Astrocyte of the cerebellum (primary cell): ENCODE data around the gene PRDM1.
"Not testable (repeated sequence)": the region's sequence is repeated elsewhere in the genome, so short reads cannot be mapped to it uniquely, and the experiment has no call there.

Source experiments
- DNase-seq: peaks from one replicate; pipeline ENCODE4 v3.0.0-alpha.2; 2011; ENCODE audit warnings: low read depth
- H3K4me3 ChIP-seq: 2 replicates; pipeline ENCODE4 v1.5.1; 2011; ENCODE audit warnings: mild to moderate bottlenecking, low read depth, low read length, moderate library complexity
- CTCF ChIP-seq: IDR thresholded peaks from 2 replicates; pipeline ENCODE4 v1.5.1; 2012; ENCODE audit warnings: low read length, low read depth, moderate library complexity, mild to moderate bottlenecking; ENCODE audit errors: missing control alignments
- in situ Hi-C: cut with HindIII; loops from 2 replicates; pipeline ENCODE4 v1.10.0; 2017; ENCODE audit warnings: low sequenced_read_pairs

PRDM1 gene

DNA sequence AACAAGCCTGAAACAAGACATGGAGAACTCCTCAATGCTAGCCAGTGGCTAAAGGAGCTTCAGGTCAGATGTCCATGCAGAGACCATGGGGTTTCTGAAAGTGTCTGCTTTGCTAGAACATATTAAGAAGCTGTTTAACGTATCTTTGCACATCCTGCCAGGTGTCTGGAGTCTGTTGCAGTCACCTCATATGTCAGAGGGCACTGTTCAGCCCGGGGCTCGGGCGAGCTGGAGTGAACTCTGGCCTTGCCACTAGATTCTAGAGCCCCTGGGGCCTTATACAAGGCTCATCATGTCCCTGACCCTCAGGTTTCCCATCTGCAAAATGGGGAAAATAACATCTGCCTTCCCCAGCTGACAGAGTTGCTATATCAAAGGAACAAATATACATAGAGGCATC is 59.0 kb downstream of the PRDM1 start:
- no peak overlapping the region for H3K4me3 ChIP-seq
- no peak for TF ChIP-seq CTCF
- in situ Hi-C loops = no loop called here
- DNase-seq = no peak

DNA sequence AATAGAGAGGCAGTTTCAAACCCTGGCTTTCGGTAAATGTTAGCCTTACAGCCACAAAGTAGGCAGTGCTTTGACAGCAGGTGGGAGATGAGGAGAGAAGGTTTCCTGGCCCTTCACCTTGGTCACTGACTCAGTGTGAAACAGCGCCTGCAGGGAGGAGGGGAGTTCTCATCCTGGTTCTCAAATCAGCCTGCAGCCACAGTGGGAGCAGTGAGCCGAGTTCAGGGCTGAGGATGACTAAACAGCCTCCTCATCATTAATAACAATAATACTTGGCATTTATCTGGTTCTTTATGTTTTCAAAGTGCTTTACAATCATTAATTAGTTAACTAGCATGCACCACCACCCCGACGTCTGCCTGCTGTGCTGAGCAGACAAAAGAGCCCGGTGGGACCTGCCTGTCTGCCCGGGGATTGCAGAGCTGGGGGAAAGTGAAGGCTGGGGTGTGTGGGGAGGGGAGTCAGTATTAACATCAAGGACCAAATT is 59.6 kb downstream of the PRDM1 start:
- DNase-seq = no peak
- in situ Hi-C loops = no loop called here
- no peak overlapping the region for H3K4me3 ChIP-seq
- no peak for TF ChIP-seq CTCF

DNA sequence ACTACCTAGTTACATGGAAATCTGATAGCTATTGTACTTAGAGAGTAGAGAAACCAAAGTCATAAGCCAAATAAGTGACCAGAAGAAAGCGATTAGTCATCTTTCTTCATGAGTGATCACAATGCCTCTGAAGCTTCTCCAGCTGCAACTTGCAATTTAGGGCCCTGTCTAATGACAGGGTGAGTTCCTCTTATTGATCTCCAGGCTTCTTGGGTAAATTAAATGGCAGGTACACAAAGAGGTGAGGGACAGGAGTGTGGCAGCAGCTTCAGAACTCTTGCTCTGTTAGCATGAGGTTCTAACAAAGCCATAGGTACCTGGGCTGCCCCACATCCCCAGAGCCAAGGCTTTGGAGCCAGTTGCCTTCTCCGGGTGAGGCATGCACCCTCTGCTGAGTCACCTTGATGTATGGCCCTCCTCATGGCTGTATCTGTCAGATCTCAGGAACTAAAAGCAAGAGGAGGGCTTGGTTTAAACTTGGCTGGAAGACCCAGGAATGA is 60.8 kb downstream of the PRDM1 start:
- TF ChIP-seq CTCF = no peak
- in situ Hi-C loops = no loop called here
- no peak overlapping the region for H3K4me3 ChIP-seq
- no peak for DNase-seq

DNA sequence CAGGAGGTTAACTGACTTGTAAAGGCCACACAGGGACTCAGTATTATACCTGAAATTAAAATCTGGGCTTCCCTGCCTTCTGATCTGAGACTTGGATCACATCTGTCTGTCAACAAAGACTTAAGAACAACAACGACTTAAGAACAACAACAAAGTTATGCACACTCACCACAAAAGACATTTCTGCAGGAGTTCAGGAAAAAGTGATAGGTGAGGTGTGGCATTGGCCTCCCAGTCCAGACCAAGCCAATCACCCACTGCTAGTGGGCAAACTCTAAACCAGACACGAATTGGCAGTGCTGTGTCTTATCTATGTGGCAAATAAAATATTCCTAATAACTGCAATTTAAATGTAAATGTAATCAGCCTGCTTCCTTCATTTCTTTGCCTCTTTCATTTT is 61.3 kb downstream of the PRDM1 start:
- in situ Hi-C loops = no loop called here
- DNase-seq = no peak
- no peak for TF ChIP-seq CTCF
- no peak overlapping the region for H3K4me3 ChIP-seq

DNA sequence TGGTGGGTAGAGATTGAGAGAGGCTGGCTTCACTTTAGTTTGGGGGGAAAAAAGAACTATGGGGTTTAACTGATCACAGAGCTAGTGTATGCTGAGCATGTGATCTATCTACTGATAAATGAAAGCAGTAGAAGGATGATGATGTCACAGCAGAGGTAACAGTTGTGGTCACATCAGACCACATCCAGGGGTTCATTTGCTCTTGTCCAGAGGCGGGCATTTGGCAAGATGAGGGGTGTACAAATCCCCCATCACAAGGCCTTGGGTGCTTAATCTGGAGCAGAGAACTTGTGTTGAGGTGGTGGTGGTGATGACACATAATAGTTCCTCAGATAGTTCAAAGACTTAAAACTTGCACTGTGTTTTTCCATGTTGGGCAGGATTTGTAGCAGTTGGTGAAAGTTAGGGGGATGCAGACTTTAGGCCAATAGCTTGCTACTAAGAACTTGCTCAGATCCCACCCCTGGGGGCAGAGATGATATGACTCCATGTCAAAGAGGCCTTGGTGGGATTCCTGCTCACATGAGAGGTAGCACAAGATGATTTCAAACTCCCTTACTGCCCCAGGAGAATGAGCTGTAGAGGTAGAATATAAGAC is 63.4 kb downstream of the PRDM1 start:
- in situ Hi-C loops = no loop called here
- H3K4me3 ChIP-seq = no peak overlapping the region
- TF ChIP-seq CTCF = no peak
- no peak for DNase-seq

GRCh38 chr6:106152476-106152875 is 66.3 kb downstream of the PRDM1 start:
- in situ Hi-C loops, DNase-seq: not testable (repeated sequence)

DNA sequence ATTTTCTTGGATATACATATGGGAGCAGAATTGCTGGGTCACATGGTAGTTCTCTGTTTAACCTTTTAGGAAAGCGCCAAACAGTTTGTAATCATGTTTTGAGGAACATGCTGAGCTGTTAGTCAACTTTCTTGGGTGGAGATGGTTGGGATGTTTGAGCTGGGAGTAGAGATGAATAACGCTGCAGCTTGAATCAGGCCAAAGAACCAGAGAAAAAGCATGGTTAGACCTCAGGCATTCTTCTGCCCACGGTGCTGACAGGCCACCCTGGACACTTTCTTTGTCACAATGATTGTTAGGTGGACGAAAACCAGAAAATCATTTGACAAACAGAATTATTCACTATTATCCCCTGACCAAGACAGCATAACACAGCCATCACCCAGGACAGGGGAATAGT is 66.8 kb downstream of the PRDM1 start:
- no peak for TF ChIP-seq CTCF
- no peak overlapping the region for H3K4me3 ChIP-seq
- DNase-seq = no peak
- in situ Hi-C loops = no loop called here

More at GRCh38 chr6:106152476-106152875, 66.3 kb downstream of the PRDM1 start:
- H3K4me3 ChIP-seq = not testable (repeated sequence)
